ENCODE measurements around the gene HOTAIR.

DNA sequence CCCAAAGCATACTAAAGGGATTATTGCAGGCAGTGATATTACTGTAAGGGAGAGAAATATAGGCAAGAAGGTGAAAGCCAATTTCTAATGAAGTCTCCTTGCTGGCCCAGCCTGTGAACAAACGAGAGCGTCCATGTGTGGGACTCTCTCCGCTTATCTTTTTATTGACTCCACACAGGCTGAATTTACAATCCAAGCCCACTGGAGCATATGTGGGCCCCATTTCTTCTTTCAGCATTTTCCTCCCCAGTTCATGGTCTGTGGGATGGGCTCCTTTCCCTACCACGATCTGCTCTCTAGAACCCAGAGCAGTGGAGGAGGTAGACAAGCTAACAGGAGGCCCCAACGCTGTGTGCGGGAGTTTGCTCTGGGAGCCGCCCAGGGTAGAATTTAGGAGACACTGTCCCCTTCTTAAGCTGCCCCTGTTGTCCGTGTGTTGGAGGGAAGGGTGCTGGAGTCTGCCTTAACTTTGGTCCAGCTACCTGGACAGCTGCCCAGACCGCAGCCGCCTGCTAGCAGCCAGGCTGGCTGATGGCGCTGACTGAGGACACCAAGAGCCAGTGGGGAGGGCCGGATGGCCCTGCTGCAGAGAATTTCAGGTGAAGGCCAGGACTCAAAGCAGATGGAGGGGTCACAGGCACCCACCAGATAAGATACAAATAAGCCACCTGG, 5.0 kb downstream of the HOTAIR start:
- no peak for TF ChIP-seq KAT7 (CRISPR knock-in tag; IDR thresholded peaks at IDR 0.05; ENCODE audit: borderline replicate concordance)
- TF ChIP-seq CREB1 (CRISPR knock-in tag; IDR thresholded peaks at IDR 0.05): no peak
- TF ChIP-seq, protein P1, sequence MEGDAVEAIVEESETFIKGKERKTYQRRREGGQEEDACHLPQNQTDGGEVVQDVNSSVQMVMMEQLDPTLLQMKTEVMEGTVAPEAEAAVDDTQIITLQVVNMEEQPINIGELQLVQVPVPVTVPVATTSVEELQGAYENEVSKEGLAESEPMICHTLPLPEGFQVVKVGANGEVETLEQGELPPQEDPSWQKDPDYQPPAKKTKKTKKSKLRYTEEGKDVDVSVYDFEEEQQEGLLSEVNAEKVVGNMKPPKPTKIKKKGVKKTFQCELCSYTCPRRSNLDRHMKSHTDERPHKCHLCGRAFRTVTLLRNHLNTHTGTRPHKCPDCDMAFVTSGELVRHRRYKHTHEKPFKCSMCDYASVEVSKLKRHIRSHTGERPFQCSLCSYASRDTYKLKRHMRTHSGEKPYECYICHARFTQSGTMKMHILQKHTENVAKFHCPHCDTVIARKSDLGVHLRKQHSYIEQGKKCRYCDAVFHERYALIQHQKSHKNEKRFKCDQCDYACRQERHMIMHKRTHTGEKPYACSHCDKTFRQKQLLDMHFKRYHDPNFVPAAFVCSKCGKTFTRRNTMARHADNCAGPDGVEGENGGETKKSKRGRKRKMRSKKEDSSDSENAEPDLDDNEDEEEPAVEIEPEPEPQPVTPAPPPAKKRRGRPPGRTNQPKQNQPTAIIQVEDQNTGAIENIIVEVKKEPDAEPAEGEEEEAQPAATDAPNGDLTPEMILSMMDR (IDR thresholded peaks at IDR 0.05): no peak
- TF ChIP-seq, protein P2, sequence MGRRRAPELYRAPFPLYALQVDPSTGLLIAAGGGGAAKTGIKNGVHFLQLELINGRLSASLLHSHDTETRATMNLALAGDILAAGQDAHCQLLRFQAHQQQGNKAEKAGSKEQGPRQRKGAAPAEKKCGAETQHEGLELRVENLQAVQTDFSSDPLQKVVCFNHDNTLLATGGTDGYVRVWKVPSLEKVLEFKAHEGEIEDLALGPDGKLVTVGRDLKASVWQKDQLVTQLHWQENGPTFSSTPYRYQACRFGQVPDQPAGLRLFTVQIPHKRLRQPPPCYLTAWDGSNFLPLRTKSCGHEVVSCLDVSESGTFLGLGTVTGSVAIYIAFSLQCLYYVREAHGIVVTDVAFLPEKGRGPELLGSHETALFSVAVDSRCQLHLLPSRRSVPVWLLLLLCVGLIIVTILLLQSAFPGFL (CRISPR knock-in tag; IDR thresholded peaks at IDR 0.05; ENCODE audit: borderline replicate concordance): no peak
- no peak for TF ChIP-seq MYBL2 (CRISPR knock-in tag; IDR thresholded peaks at IDR 0.05)
- TF ChIP-seq FOXK1 (CRISPR knock-in tag; IDR thresholded peaks at IDR 0.05): no peak
- no peak for TF ChIP-seq SMAD3 (CRISPR knock-in tag; IDR thresholded peaks at IDR 0.05; ENCODE audit: borderline replicate concordance)
- TF ChIP-seq, protein P3, sequence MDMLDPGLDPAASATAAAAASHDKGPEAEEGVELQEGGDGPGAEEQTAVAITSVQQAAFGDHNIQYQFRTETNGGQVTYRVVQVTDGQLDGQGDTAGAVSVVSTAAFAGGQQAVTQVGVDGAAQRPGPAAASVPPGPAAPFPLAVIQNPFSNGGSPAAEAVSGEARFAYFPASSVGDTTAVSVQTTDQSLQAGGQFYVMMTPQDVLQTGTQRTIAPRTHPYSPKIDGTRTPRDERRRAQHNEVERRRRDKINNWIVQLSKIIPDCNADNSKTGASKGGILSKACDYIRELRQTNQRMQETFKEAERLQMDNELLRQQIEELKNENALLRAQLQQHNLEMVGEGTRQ (CRISPR knock-in tag; IDR thresholded peaks at IDR 0.05): no peak

Data from WTC11 (cell line).